HG03103 (cell line): ENCODE measurements around the gene MALL.
"Not testable (repeated sequence)": the region's sequence is repeated elsewhere in the genome, so short reads cannot be mapped to it uniquely, and the experiment has no call there.

ENCODE experiments used
- ATAC-seq: cut with Tn5 transposase; IDR thresholded peaks from one replicate; pipeline ENCODE4 v1.9.1; 2021; ENCODE audit warnings: low read depth; ENCODE audit not compliant: unreplicated experiment

The MALL gene

GRCh38 chr2:110055819-110056408 lies 59.7 kb downstream of the MALL start:
- ATAC-seq = not testable (repeated sequence)

GRCh38 chr2:110054521-110055407 lies 60.9 kb downstream of the MALL start:
- not testable (repeated sequence) for ATAC-seq

DNA sequence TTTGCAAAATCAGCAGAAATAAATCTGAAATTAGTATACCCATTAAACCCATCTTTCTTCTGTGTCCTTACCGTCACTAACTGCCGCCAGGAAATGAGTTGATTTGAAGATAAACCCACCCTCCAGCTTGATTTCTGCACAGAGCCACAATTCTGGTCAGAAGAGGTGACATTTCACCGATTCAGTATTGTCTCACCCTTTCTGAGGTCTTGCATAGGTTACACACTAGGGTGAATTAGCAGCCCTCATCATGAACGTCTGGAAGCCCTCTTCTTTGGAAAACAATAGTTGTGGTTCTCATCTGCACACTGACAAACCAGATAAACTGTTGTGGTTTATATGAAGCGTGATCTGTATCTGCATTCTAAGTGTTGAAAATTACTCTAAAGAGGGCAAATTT lies 61.9 kb downstream of the MALL start:
- ATAC-seq = not testable (repeated sequence)

DNA sequence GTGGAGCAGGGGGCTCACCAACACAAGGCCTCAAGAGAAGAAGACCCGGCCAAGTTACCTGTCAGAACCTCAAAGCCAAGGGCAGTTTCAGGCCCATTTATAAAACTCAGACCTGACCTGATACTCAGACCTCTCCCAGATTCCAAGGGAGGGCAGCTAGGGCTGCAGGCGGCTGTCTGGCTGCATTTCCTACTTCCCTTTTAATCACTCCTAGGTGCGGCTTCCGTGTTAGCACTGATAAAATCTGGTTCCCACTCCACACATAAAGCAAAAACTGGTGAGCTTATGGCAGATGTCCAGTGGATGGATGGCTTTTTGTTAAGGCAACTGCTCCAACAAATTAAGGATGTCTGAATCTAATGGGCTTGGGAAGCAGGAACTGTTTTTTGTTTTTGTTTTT lies 63.5 kb downstream of the MALL start:
- not testable (repeated sequence) for ATAC-seq

DNA sequence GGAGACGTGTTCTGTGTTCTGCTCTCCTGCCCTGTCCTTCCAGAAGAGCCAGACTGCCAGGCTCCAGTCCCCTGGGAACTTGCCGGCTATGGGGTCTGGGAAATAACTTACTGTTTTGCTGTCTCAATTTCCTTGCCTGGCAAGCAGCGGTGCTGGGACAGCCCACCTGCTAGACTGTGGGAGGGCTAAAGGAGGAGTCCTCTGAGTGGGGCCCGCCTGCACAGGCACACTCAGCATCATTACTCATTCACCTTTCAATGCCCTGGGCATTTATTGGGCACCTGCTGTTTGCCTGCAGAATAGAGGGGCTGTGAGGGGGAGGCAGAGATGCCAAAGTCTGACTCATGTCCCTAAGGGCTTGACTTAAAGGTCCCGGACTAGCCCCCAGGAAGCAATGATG lies 65.4 kb downstream of the MALL start:
- ATAC-seq = not testable (repeated sequence)

DNA sequence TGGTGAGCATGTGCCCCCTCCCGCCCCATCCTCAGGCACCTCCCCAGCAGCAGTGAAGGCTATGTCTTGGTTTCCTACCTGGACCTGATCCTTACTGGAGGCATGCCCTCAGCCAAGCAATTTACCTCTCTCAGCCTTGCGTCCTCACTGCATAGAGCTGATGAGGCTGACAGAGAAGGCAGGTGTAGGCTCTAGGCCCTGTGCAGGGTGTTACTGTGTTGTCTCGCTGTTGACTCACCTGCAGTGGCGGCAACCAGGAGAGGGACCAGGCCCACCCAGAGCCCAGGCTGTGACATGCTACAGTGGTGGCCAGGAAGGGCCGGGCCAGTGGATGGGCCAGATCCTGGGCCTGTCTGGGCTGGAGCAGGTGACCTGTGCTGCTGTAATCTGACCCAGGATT lies 65.9 kb downstream of the MALL start:
- not testable (repeated sequence) for ATAC-seq

GRCh38 chr2:110048255-110049197 lies 67.1 kb downstream of the MALL start:
- ATAC-seq = not testable (repeated sequence)

- ATAC-seq = not testable (repeated sequence)
Measured at GRCh38 chr2:110047225-110047624, 68.4 kb downstream of the MALL start.

GRCh38 chr2:110041941-110042660 lies 73.5 kb downstream of the MALL start:
- not testable (repeated sequence) for ATAC-seq

DNA sequence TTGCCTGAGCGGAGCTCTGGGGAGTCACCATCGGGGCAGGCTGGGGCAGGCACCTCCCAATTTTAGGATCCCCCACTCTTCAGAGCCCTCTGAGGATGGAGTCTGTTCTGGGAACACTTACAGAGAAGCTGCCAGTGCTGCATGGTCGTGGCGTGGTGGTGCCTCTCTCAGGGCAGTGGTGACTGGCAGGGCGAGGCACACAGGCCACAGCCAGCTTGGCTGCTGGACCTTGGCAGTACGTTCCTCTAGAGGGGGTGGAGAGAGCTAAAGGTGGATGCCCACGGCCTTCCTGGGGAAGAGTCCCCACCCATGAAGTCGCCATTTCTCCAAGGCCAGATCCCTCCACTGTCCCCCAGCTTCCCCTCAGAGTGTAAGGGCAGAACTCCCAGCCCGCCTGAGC lies 78.3 kb downstream of the MALL start:
- not testable (repeated sequence) for ATAC-seq

- not testable (repeated sequence) for ATAC-seq
Measured at GRCh38 chr2:110035384-110035783, 80.2 kb downstream of the MALL start.

DNA sequence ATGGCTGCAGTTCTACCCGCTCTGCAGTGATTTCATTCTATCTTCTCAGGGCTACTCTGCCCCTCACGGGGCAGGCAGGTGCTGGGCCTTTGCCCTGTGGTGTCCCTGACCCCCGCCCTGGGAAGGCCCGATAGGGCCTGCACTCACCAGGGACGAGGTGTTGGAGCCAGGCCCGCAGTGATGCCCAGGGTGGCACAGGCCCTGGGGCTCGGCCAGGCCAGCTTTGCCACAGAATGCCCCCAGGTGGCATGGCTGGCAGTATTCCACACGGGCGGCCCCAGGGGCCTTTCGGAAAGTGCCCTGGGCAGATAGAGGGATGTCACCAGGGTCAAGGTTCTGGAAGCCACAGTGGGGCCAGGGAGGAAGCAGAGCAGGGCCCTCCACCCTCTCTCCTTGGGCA lies 80.7 kb downstream of the MALL start:
- ATAC-seq = not testable (repeated sequence)
